Spleen (tissue), 7 donors: ENCODE measurements around the gene PLPP3.

ENCODE experiments used
- CTCF ChIP-seq, 11 experiments: fragments of 200-600 bp in 7 of 11; fragments of 450-650 bp in 4 of 11; sonication (generic) in 4 of 11; IDR thresholded peaks in 8 of 11; conservative IDR thresholded peaks in 3 of 11; 1 replicate in 7 of 11; 2 replicates in 4 of 11; pipeline versions ENCODE4 v1.4.0 to v1.8.0; 2016 to 2021; ENCODE audit warnings: antibody characterized with exemption in 11 of 11, inconsistent platforms in 4 of 11, mild to moderate bottlenecking in 1 of 11
- POLR2AphosphoS5 ChIP-seq, 3 donors: sonication (generic); formaldehyde crosslinking; IDR thresholded peaks; one replicate each; pipeline ENCODE4 v1.5.1; 2017; ENCODE audit warnings: antibody characterized with exemption in 3 of 3
- donor health status: DM: no; HTN: no; CAD: no; lungs with moderate emphysema.
- donor health status: DM: no; HTN: no; CAD: no.
- donor health status: DM: no; HTN: no; CAD: no.

- TF ChIP-seq CTCF (IDR thresholded peaks at IDR 0.05 in 8 of 11, conservative IDR thresholded peaks at IDR 0.05 in 3 of 11) (no peak), POLR2AphosphoS5 (IDR thresholded peaks at IDR 0.05) (no peak)
Measured at GRCh38 chr1:56538532-56538931, 40.8 kb downstream of the PLPP3 start.
